DOHH2 (cell line): ENCODE data around the gene GNAT3.

Source experiments
- EZH2phosphoT487 ChIP-seq: fragments of 200-600 bp; sonication (generic); IDR thresholded peaks from 2 replicates; pipeline ENCODE4 v1.6.1; 2017; ENCODE audit warnings: borderline replicate concordance, mild to moderate bottlenecking, antibody characterized with exemption, low read length, moderate library complexity, mixed read lengths
- TF ChIP-seq, protein P1 (sequence below): fragments of 200-600 bp; sonication (generic); IDR thresholded peaks from one replicate; pipeline ENCODE4 v1.5.1; 2014; ENCODE audit warnings: antibody characterized with exemption, mild to moderate bottlenecking, low read depth, low read length; ENCODE audit not compliant: poor library complexity, severe bottlenecking

GRCh38 chr7:80520199-80520598 is 8.3 kb upstream of the GNAT3 start:
- TF ChIP-seq, protein P1, sequence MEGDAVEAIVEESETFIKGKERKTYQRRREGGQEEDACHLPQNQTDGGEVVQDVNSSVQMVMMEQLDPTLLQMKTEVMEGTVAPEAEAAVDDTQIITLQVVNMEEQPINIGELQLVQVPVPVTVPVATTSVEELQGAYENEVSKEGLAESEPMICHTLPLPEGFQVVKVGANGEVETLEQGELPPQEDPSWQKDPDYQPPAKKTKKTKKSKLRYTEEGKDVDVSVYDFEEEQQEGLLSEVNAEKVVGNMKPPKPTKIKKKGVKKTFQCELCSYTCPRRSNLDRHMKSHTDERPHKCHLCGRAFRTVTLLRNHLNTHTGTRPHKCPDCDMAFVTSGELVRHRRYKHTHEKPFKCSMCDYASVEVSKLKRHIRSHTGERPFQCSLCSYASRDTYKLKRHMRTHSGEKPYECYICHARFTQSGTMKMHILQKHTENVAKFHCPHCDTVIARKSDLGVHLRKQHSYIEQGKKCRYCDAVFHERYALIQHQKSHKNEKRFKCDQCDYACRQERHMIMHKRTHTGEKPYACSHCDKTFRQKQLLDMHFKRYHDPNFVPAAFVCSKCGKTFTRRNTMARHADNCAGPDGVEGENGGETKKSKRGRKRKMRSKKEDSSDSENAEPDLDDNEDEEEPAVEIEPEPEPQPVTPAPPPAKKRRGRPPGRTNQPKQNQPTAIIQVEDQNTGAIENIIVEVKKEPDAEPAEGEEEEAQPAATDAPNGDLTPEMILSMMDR, result no peak
- TF ChIP-seq EZH2phosphoT487, result no peak
